HFFc6 (cell line): ENCODE results near the gene ZNF853. TPM values are rescaled to one million over a fixed set of nuclear protein-coding genes. Genes with fewer than 3 reads are reported as not detected.
A peak's percentile ranks its signal among the peaks of the same experiment; 100 is the strongest.

Experiments used
- DNase-seq: peaks from one replicate; pipeline ENCODE4 v3.0.0-alpha.2; 2018
- H3K27ac Mint-ChIP-seq: 2 replicates; pipeline ENCODE4 v1.8.0; 2020; ENCODE audit warnings: mild to moderate bottlenecking, mixed read lengths
- H3K27me3 Mint-ChIP-seq: 2 replicates; pipeline ENCODE4 v1.8.0; 2021; ENCODE audit warnings: mild to moderate bottlenecking, moderate library complexity, mixed read lengths; ENCODE audit not compliant: insufficient read depth
- H3K36me3 Mint-ChIP-seq: 2 replicates; pipeline ENCODE4 v1.8.0; 2021; ENCODE audit warnings: low read depth, mixed read lengths
- H3K4me1 Mint-ChIP-seq: 2 replicates; pipeline ENCODE4 v1.8.0; 2020; ENCODE audit warnings: low read depth, mixed read lengths
- H3K4me3 Mint-ChIP-seq: 2 replicates; pipeline ENCODE4 v1.8.0; 2020; ENCODE audit warnings: mild to moderate bottlenecking, moderate library complexity, mixed read lengths
- H3K9me3 Mint-ChIP-seq: 2 replicates; pipeline ENCODE4 v1.8.0; 2020; ENCODE audit warnings: mild to moderate bottlenecking, mixed read lengths
- total RNA-seq, 6 experiments: library from RNA; stranded (reverse); fragmentation: NEBNext Ultra II Directional; extraction: Animal tissue kit (Norgen Biotek cat#: 25700); gene quantifications; 2 replicates in 1 of 6; 3 replicates in 5 of 6; pipeline ENCODE4 v1.2.3, GENCODE V29; 2021
- TF ChIP-seq, protein P1 (sequence below): fragments of 200-600 bp; sonication (generic); IDR thresholded peaks from 2 replicates; pipeline ENCODE4 v1.5.0; 2021; ENCODE audit warnings: antibody characterized with exemption, mild to moderate bottlenecking

ZNF853 gene
- total RNA-seq, 6 experiments from 2014 or later = 0.05 to 0.07 (median 0.06) TPM; not detected in 3

DNA sequence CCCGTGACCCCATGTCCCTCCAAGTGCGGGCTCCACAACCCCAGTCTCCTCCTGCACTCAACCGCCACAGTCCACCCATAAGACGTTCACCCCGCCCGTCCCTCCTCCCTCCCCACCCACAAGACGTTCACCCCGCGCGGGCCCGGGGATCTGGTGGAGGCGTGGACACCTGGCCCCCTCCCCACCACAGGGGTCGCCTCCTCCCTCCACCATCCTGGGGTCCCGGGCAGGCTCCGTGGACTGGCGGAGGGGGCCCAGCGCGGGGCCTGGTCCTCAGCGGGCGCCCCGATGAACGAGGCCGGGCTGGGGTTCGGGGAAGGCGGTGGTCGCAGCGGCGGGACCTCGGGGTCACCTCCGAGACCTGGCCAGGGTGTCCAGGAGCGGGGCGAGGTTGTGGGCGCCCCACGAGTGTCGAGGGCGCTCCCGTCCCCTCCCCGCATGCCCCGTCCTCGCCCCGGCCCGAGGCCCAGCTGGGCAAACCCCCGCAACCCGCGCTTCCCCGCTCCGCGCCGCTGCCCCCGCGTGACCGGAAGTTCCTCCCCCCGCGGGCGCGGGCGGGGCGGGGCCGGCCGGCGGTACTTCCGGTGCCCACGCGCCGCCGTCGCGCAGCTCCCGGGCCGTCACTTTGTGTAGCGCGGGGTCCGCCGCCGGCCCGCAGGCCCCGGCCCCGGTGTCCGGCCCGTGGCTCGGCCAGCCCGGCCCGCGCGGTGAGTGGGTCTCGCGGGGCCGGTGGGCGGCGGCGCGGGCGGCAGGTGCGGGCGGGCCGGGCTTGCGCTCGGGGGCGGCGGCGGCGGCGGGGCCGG, 21.5 kb downstream of the ZNF853 start, which contains the start of gene ZNF316:
Gene ZNF316, plus strand, starts transcription at position 578 of the 803 bp plus-strand sequence. CDS start 5,092 bp downstream, outside the sequence.
- TF ChIP-seq, protein P1, sequence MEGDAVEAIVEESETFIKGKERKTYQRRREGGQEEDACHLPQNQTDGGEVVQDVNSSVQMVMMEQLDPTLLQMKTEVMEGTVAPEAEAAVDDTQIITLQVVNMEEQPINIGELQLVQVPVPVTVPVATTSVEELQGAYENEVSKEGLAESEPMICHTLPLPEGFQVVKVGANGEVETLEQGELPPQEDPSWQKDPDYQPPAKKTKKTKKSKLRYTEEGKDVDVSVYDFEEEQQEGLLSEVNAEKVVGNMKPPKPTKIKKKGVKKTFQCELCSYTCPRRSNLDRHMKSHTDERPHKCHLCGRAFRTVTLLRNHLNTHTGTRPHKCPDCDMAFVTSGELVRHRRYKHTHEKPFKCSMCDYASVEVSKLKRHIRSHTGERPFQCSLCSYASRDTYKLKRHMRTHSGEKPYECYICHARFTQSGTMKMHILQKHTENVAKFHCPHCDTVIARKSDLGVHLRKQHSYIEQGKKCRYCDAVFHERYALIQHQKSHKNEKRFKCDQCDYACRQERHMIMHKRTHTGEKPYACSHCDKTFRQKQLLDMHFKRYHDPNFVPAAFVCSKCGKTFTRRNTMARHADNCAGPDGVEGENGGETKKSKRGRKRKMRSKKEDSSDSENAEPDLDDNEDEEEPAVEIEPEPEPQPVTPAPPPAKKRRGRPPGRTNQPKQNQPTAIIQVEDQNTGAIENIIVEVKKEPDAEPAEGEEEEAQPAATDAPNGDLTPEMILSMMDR = no peak
- Mint-ChIP-seq H3K4me3 (peak within 1 kb of the TSS; percentile 89), H3K27me3 (no peaks in the 10 kb centered on the region; the same call in 1 of the 2 replicates), H3K36me3 (peaks cover 18% of the 10 kb centered on the region), H3K27ac (peak within 1 kb of the TSS; percentile 38), H3K9me3 (no peaks in the 10 kb centered on the region), H3K4me1 (peaks cover 22% of the 10 kb centered on the region)
- DNase-seq = no peak

DNA sequence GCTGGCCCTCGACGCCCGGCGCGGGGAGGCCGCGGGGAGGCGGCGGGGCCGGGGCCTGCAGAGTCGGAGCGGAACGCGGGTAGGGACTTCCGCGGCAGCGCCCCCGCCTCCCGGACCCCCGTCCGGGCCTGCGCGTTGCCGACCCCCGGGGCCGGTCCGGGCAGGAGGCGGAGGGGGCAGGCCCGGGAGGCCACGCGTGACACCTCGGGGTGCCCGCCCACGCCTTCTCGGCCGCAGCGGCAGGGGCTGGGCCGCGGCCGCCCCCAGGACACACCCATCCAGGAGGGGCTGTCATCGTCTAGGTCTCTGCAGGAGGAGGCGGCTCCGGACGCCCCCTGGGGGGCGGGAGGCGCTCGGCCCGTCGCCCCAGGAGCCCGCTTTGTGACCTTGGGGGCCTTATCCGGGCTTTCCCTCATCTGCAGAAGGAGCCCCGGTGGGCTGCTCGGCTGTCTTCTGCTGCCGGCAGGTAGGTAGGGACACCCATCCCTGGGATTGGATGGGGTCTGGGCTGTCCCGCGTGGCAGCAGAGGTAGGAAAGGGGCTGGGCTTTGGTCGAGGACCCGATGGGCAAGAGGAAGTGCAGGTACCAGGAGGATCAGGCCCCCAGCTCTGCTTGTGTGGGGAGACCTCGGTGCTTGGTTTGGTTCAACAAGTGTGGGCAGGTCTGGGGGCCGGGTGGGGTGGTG, 22.3 kb downstream of the ZNF853 start:
- H3K27ac Mint-ChIP-seq = peak overlapping the region; percentile 38; the same call in 1 of the 2 replicates
- no peaks in the 10 kb centered on the region for H3K9me3 Mint-ChIP-seq
- TF ChIP-seq, protein P1 = peak; percentile 68
- peak overlapping the region; percentile 89 for H3K4me3 Mint-ChIP-seq
- no peaks in the 10 kb centered on the region; the same call in 1 of the 2 replicates for H3K27me3 Mint-ChIP-seq
- peaks cover 18% of the 10 kb centered on the region for H3K36me3 Mint-ChIP-seq
- H3K4me1 Mint-ChIP-seq = peaks cover 22% of the 10 kb centered on the region
- no peak for DNase-seq

DNA sequence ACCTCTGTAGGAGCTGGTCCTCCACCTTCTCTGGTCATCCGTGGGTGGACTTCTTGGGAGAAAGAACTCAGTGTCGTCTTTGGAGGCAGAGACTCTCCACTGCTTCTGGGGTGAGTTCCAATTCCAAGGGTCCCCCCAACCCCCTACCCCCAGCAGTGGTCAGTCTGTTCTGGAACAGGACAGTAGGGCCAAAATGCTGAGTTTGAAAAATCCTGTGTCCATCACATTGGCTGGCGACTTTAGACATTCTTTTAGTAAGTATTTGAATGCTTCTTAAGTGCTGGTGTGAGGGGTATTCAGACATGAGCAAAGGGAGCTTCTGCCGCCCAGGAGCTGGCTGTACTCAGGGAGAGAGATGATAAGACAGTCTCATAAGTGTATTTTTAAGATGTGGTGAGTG, 23.6 kb downstream of the ZNF853 start:
- TF ChIP-seq, protein P1 = no peak
- no peaks in the 10 kb centered on the region for H3K9me3 Mint-ChIP-seq
- no peaks in the 10 kb centered on the region for H3K27me3 Mint-ChIP-seq
- H3K36me3 Mint-ChIP-seq = peaks cover 18% of the 10 kb centered on the region
- peaks cover 22% of the 10 kb centered on the region for H3K4me1 Mint-ChIP-seq
- no peak for DNase-seq
- H3K4me3 Mint-ChIP-seq = peak overlapping the region; percentile 89
- peak overlapping the region; percentile 19; the same call in 1 of the 2 replicates for H3K27ac Mint-ChIP-seq

DNA sequence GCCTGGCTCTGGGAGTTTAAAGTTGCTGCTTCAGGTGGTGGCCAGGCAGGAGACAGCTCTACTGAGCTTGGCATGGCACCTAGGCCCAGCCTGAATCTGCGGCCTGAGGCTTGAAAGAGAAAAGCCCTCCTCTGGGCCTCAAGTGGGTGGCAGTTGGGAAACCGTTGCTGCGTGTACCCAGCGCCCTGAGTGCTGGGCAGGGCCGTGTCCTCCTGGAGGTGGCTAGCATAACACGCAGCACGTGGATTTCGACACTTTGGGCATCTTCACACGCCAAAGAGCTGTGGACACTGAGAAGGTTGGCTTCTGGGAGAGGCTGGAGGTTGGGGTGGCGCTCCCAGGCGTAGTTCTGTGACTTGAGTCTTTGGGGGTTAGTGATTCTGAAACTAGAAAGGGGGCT, 24.2 kb downstream of the ZNF853 start:
- TF ChIP-seq, protein P1 = no peak
- peaks cover 22% of the 10 kb centered on the region for H3K4me1 Mint-ChIP-seq
- H3K27me3 Mint-ChIP-seq = no peaks in the 10 kb centered on the region
- H3K9me3 Mint-ChIP-seq = no peaks in the 10 kb centered on the region
- no peak overlapping the region for H3K27ac Mint-ChIP-seq
- no peak for DNase-seq
- H3K36me3 Mint-ChIP-seq = peaks cover 18% of the 10 kb centered on the region
- H3K4me3 Mint-ChIP-seq = no peak overlapping the region

DNA sequence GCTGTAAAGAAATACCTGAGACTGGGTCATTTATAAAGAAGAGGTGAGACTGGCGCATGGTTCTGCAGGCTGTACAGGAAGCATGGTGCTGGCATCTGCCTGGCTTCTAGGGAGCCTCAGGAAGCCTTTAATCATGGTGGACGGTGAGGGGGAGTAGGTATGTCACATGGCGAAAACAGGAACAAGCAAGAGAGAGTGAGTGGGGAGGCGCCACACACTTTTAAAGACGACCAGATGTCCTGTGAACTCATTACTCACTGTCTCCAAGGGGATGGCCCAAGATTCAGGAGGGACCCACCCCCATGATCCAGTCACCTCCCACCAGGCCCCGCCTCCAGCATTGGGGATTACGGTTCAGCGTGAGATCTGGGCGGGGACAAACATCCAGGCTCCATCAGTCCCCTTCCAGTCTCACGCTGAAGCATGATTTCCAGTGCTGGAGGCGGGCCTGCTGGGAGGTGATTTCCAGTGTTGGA, 24.9 kb downstream of the ZNF853 start:
- Mint-ChIP-seq H3K27ac (no peak overlapping the region), H3K27me3 (no peaks in the 10 kb centered on the region)

More for the DNA sequence above, 24.9 kb downstream of the ZNF853 start:
- Mint-ChIP-seq H3K9me3 (no peaks in the 10 kb centered on the region), H3K4me3 (no peak overlapping the region), H3K4me1 (peaks cover 22% of the 10 kb centered on the region), H3K36me3 (peaks cover 18% of the 10 kb centered on the region)
- DNase-seq = no peak
- TF ChIP-seq, protein P1 = no peak
